Neutrophil (primary cell): Measurements from ENCODE around the gene ITGB2.

Source experiments
- H3K27ac ChIP-seq: fragments of 200-600 bp; sonication (generic); 2 replicates; pipeline ENCODE4 v1.5.1; 2016; ENCODE audit warnings: mild to moderate bottlenecking, moderate library complexity
- H3K27me3 ChIP-seq: fragments of 200-600 bp; sonication (generic); 2 replicates; pipeline ENCODE4 v1.6.0; 2016; ENCODE audit warnings: mild to moderate bottlenecking
- H3K36me3 ChIP-seq: fragments of 200-600 bp; sonication (generic); 2 replicates; pipeline ENCODE4 v1.5.1; 2017
- H3K4me1 ChIP-seq, 2 experiments: fragments of 200-600 bp in 1 of 2; sonication (generic) in 1 of 2; 1 replicate in 1 of 2; 2 replicates in 1 of 2; pipeline versions ENCODE4 v1.5.1 to v1.6.1; 2013 to 2016; ENCODE audit warnings: low read depth in 1 of 2, low read length in 1 of 2, mild to moderate bottlenecking in 1 of 2, moderate library complexity in 1 of 2; ENCODE audit not compliant: control insufficient read depth in 1 of 2, insufficient read depth in 1 of 2
- H3K4me3 ChIP-seq, 2 experiments: fragments of 200-600 bp in 1 of 2; sonication (generic) in 1 of 2; 1 replicate in 1 of 2; 2 replicates in 1 of 2; pipeline ENCODE4 v1.5.1; 2013 to 2016; ENCODE audit warnings: low read depth in 1 of 2, low read length in 1 of 2, mild to moderate bottlenecking in 1 of 2, moderate library complexity in 1 of 2
- H3K9me3 ChIP-seq: fragments of 200-600 bp; sonication (generic); 2 replicates; pipeline ENCODE4 v1.5.1; 2016
- CTCF ChIP-seq: fragments of 200-600 bp; sonication (generic); IDR thresholded peaks from 2 replicates; pipeline ENCODE4 v1.5.1; 2016; ENCODE audit warnings: antibody characterized with exemption

ITGB2 gene

GRCh38 chr21:44960141-44961092, 39.7 kb upstream of the ITGB2 start:
- Histone ChIP-seq H3K36me3 (peaks cover 15% of the 10 kb centered on the region), H3K27ac (no peak overlapping the region), H3K4me3 (no peak overlapping the region), H3K9me3 (no peaks in the 10 kb centered on the region), H3K27me3 (no peaks in the 10 kb centered on the region), H3K4me1 (peaks cover 12 to 13% of the 10 kb centered on the region in 2 experiments)
- TF ChIP-seq CTCF, result no peak

- H3K36me3 ChIP-seq, result peaks cover 15% of the 10 kb centered on the region
- H3K4me1 ChIP-seq, result peaks cover 4% of the 10 kb centered on the region in 2 experiments
- TF ChIP-seq CTCF, result no peak
- no peak overlapping the region for H3K27ac ChIP-seq
- no peaks in the 10 kb centered on the region for H3K9me3 ChIP-seq
- no peak overlapping the region for H3K4me3 ChIP-seq
- H3K27me3 ChIP-seq, result no peaks in the 10 kb centered on the region
These were observed 38.8 kb upstream of the ITGB2 start for GRCh38 chr21:44959376-44960091.

- Histone ChIP-seq H3K27ac (no peak overlapping the region), H3K9me3 (no peaks in the 10 kb centered on the region), H3K27me3 (no peaks in the 10 kb centered on the region), H3K4me3 (no peak overlapping the region), H3K4me1 (no peaks in the 10 kb centered on the region), H3K36me3 (peaks cover 15% of the 10 kb centered on the region)
- no peak for TF ChIP-seq CTCF
These were observed 37.9 kb upstream of the ITGB2 start for GRCh38 chr21:44958471-44959191.

- Histone ChIP-seq H3K27ac (no peak overlapping the region), H3K4me3 (no peak overlapping the region), H3K4me1 (no peaks in the 10 kb centered on the region), H3K9me3 (no peaks in the 10 kb centered on the region), H3K36me3 (peaks cover 15% of the 10 kb centered on the region), H3K27me3 (no peaks in the 10 kb centered on the region)
- TF ChIP-seq CTCF, result no peak
These were observed 37.3 kb upstream of the ITGB2 start for GRCh38 chr21:44957901-44958451.
